ENCODE results near the gene XRCC5. TPM values are rescaled to one million over a fixed set of nuclear protein-coding genes. Genes with fewer than 3 reads are reported as not detected.
A peak's percentile ranks its signal among the peaks of the same experiment; 100 is the strongest.
"Not testable (repeated sequence)": the region's sequence is repeated elsewhere in the genome, so short reads cannot be mapped to it uniquely, and the experiment has no call there.

Gene XRCC5
- total RNA-seq, 1 experiment from 2014 or later, result 451 TPM

DNA sequence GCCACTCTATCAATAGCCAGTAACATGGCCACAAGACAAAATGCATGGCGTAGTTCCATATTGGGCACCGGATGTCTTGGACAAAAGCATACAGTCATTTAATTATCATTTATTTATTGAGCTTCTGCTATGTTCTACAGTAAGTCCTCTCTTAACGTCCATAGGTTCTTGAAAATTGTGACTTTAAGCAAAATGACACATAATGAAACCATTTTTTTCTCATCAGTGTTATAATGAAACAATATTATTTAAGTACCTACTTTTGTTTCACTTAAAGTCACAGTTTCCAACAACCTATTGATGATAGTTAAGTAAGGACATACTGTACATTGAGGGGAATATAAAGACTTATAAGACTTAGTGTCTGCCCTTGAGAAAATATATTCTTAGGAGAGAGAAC lies 84.9 kb downstream of the XRCC5 start:
- no peak for DNase-seq (ENCODE audit: low read depth)

DNA sequence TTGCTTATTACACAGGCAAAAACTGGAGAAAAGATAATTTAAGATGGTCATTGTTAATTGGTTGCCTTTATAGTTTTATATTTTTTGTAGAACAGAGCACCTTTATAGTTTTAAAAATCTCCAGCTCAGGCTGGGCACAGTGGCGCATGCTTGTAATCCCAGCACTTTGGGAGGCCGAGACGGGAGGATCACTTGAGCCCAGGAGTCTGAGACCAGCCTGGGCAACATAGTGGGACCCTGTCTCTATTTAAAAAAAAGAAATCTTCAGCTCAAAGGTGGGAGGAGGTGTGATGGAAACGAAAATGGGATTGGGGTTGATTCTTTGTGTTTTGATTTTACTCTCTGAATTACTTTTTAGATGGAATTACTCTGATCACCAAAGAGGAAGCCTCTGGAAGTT lies 85.4 kb downstream of the XRCC5 start:
- DNase-seq (ENCODE audit: low read depth), result no peak

DNA sequence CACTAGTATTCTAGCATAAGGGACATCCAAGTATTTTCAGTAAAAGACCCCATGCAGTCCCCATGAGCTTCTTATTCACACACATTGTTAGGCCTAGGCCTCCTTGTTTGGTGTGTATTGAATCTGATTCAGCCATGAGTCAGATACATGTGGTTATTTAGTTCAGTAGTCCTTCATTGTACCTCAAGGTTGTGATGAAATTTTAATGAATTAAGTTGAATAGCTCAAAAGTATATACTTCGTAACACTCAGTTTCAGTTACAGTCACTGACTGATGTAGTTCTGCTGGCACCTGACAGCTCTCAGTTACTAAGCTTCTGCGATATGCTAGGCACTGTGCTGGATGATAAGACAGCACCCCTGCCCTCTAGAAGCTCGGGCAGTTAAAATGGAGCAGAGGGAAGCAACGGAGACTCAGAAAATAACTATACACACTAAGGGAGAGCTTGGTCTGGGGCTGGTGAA lies 86.4 kb downstream of the XRCC5 start:
- peak; percentile 88 for DNase-seq (ENCODE audit: low read depth)

DNA sequence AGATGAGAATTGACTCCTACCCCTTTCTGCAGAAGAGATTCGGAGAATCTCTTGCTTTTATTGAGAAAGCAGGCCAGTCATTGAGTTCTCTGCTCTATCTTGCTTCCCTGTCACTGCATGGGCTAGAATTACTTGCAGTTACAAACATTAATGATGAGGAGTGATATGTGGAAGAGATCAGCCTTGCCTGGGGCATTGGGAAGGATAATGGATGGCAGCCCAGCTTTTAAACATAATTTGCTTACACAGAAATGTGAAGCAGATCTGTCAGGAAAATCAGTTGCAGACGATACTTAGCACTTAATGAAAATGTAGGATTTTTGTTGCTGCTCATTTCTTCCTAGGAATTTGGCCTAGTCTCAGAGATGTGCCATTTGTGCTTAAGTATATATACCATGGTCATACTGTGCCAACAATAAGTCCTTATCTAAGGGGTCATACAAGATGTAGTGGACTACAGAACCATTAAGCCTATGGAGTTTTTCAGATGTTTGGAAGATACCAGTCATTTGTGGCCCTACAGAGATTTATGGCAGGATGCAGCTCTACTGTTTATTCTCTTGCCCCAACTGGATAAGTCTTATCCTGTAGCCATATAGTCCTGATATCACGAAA lies 92.7 kb downstream of the XRCC5 start:
- DNase-seq (ENCODE audit: low read depth), result no peak

DNA sequence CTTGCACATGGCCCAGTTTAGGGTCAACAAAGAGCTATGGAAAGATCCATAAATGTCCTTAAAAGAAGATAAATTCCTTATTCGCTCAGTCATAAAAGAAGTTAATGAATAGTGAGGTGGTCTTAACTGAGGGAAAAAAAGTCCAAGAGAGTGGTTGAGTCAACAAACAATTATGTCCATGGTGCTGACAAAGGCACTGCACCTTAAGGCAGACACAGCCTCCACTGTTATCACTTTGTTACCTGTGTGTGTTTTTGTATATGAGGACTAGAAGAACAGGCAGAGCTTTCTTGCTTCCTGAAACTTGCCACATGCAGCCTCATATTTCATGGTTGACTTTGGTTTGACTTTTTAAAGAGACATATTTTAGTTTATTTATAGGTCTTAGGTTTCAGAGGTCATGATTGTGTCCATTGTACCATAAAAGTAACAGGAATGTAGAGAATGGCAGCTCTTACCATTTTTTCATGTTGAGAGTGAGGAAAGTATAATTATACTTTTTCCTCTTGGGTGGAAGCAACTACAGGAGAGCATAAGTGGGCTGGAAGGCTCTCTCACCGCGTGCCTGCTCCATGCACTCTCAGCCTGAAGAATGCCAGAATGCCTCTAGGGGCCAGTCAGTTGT lies 93.6 kb downstream of the XRCC5 start:
- no peak for DNase-seq (ENCODE audit: low read depth)

DNA sequence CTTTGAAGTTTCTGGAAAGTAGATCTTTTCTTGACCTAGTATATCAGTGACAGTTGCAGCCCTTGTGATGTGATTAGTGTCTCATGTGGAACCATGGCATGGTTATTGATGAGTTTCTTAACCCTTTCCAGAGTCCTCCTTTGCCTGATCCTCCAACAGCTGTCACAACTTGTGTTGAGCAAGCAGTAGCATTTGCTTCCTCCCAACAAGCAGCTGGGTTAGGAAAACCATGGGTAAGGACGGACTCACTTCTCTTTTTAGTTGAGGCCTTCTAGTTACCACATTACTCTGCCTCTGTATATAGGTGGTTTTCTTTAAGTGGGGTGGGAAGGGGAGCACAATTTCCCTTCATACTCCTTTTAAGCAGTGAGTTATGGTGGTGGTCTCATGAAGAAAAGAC lies 96.3 kb downstream of the XRCC5 start:
- DNase-seq (ENCODE audit: low read depth), result no peak

DNA sequence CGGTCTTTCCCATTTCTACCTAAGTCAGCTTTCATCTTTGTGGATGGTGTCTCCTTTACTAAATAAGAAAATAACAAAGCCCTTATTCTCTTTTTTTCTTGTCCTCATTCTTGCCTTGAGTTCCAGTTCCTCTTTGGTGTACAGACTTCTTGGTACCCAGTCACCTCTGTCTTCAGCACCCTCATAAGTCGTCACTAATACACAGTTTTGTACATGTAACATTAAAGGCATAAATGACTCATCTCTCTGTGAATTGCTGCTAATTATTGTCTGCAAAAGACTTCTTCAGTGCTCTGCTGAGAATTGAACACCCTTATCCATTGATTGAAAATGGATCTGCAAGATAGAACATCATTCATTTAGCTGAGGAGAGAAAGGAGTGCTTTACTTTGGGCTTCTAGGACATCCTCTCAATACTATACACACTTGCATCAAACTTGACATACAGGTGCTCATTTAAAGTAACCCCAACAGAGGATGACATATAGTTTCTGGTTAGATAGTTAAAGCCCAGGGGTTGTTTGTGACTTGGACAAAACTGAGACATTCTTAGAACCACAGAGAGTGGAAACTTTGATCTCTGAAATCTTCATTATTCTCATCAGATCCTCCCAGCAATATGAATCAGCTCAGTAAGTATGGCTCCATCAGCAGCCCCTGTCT lies 97.0 kb downstream of the XRCC5 start:
- no peak for DNase-seq (ENCODE audit: low read depth)

DNA sequence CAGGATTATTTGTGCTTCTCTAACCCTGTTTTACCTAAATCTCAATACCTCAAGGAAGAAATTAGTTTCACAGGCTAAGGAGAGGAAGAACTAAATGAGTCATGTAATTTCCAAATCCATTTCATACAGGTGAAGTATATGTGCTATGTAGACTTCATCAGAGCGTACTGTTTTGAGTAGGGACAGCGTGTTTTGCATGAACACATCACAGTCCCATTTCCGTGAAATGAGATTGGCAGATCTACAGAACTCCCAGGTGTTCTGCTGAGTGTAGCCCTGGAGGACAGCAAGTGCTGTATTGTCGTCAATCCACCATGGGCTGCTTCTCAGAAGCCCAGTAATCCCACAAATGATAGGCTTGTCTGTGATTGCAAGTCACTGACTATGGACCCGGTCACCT lies 97.7 kb downstream of the XRCC5 start:
- DNase-seq (ENCODE audit: low read depth), result no peak

DNA sequence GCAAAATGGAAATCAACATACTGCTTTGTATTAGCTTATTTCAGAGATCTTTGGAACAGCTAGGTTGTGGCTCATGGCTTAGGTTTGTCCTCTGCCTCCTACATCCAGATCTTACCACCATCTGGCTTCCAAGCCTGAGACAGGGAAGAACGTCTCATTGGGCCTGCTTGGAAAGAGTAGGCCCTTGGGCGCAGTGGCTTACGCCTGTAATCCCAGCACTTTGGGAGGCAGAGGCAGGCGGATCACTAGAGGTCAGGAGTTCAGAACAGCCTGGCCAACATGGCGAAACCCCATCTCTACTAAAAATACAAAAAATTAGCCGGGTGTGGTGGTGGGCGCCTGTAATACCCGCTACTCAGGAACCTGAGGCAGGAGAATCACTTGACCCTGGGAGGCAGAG lies 99.5 kb downstream of the XRCC5 start:
- not testable (repeated sequence) for DNase-seq (ENCODE audit: low read depth)

DNA sequence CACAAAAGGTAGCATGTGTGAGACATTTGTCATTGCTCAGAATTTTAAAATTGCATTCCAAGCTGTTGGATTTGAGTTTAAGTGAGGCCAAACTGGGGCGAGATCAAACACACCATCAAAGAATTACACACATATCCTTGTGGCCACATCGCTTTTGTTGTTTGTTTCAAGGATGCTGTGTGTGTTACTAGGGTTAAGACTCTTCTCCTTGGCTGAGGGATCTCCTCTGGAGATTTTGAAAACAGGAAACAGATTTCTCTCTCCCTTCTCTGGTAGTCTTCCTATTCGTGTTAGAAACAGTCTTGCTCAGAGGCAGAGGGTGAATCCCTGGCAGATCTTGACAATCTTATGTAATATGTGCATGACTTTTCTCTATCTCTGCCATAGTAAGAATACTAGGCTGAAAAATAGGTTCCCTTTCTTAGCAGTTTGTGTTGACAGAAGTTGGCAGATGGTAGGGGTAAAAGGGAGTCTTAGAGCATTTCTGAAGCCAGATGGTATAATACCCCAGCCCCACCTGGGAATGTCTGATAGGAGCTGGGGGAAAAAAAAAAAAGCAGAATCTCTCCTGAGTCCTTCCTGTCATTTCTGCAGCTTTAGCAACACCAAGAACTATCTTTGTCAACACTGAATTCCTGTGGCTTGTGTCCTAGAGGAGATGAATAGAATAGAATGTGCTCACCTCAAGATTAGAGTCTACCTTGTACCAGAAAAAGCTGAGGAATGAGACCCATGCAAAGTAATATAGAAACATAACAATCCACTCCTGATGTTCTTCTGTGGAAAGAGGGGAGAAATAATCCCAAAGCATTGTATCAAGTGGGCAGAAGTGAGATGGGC lies 101.8 kb downstream of the XRCC5 start:
- no peak for DNase-seq (ENCODE audit: low read depth)

DNA sequence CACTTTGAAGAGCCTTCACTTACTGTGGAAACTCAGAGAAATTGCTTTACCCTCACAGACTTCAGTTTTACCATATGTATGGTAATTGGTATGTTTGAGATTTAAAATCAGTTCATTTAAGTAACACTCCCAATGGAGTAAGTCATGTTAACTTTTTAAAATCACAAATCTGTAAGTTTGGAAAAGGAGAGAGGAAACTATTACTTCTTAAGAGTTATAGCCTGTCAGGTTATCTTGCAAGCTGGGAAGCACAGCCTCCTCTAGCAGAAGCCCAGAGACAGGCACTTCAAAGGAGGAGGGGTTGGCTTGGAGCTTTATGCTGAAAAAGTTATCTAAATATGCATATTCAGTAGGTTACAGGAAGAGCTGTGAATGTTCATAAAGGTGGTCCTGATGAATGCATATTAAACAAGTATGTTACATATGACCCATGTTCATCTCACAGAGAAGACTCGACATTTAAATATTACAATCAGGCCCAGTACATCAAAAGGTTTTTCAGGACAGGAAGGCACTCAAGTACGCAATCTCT lies 102.5 kb downstream of the XRCC5 start:
- no peak for DNase-seq (ENCODE audit: low read depth)

DNA sequence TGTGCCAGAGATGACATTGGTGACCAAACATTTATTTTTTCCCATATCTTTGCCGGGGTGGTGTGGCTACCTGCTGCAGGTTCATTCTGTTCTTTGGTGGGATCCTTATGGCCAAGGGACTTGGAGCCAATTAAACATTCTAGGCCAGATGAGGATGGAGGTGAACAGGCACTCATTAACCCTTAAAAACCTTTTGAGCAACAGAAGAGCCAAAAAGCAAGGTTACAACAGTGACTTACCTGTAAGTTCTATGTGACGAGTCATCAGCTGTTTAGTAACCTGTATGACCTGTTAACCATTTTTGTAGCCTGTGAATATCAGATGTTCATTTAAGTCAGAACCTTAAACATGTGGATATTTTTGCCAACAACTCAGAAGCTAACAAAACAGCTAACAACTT lies 105.6 kb downstream of the XRCC5 start:
- no peak for DNase-seq (ENCODE audit: low read depth)

DNA sequence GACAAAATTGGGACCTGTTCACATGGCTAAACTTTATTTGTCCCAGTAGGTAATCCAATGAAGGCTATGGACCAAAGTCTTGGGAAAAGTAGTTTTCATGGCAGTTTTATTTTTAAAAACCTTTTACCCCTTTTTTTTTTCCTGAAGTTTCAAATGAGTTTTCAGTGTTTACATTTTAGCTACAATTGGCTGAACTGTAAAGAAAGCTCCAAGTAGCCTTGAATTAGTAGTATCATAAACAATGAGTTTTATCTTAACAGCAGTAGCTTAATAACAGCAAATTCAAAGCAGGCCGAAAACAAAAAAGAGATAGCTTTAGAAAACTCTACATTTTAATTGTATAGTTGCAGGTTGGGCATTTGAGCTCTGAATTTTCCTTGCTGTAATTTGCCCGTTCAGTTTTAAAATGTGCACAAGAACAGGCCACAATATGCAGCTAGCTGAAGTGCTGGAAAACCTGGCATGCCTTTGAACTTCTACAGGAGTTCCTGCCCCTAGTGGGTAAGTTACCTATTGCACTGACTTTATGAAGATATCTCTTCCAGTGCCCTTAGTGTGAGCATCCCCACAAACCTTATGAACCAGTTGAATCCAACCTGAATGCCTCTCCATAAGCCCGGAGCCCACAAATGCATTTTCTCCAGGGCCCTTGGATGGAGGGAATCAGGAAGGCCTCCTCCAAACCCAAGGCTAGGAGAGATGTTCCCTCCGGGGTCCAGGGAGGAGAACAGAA lies 106.7 kb downstream of the XRCC5 start:
- peak; percentile 47 for DNase-seq (ENCODE audit: low read depth)

DNA sequence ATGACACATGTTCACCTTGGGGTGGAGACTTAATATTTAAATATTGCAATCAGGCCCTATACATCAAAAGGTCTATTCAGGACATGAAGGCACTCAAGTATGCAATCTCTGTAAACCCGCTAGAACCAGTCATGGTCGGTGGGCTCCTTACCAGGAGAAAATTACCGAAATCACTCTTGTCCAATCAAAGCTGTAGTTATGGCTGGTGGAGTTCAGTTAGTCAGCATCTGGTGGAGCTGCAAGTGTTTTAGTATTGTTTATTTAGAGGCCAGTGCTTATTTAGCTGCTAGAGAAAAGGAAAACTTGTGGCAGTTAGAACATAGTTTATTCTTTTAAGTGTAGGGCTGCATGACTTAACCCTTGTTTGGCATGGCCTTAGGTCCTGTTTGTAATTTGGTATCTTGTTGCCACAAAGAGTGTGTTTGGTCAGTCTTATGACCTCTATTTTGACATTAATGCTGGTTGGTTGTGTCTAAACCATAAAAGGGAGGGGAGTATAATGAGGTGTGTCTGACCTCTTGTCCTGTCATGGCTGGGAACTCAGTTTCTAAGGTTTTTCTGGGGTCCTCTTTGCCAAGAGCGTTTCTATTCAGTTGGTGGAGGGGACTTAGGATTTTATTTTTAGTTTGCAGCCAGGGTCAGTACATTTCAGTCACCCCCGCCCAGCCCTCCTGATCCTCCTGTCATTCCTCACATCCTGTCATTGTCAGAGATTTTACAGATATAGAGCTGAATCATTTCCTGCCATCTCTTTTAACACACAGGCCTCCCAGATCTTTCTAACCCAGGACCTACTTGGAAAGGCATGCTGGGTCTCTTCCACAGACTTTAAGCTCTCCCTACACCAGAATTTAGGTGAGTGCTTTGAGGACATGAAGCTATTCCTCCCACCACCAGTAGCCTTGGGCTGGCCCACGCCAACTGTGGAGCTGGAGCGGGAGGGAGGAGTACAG lies 108.1 kb downstream of the XRCC5 start:
- peak; percentile 96 for DNase-seq (ENCODE audit: low read depth)

DNA sequence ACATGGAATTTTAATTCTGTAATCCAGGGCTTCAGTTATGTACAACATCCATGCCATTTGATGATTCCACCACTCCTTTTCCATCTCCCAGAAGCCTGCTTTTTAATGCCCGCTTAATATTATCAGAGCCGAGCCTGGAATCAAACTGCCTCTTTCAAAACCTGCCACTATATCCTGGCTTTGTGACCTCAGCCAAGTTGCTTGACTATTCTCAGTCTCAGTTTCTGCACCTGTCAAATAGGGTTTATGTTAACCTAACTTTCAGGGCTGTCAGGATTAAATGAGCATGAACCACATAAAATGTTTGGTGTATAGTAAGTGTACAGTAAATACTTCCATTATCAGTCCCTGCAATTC lies 108.7 kb downstream of the XRCC5 start:
- DNase-seq (ENCODE audit: low read depth), result no peak

DNA sequence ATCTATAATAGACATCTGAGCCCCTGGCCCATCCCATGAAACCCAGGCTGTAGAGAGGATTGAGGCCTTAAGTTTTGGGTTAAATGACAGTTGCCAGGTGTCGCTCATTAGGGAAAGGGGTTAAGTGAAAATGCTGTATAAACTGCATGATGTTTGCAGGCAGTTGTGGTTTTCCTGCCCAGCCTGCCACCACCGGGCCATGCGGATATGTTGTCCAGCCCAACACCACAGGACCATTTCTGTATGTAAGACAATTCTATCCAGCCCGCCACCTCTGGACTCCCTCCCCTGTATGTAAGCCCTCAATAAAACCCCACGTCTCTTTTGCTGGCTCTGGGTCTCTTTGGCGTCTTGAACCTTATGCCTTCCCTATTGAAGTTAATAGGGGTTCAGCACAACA lies 110.7 kb downstream of the XRCC5 start:
- no peak for DNase-seq (ENCODE audit: low read depth)

DNA sequence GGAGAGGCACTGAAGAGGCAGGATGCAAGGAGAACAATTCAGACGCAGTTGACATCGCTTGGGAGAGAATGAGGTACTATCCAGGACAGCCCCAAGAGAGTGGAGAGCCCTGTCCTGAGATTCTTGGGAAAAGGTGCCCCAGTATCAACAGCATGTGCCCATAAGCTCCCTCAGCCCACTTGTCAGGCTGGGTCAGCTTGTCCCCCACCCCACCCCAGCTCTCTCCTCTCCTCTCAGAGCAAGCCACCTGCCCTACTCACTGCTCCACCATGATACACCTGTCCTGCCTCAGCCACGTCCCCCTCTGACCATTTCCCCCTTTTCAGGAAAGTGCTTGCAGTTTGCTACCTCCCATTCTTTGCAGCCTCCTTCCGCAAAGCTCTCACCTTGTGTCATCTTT lies 111.8 kb downstream of the XRCC5 start:
- DNase-seq (ENCODE audit: low read depth), result no peak

DNA sequence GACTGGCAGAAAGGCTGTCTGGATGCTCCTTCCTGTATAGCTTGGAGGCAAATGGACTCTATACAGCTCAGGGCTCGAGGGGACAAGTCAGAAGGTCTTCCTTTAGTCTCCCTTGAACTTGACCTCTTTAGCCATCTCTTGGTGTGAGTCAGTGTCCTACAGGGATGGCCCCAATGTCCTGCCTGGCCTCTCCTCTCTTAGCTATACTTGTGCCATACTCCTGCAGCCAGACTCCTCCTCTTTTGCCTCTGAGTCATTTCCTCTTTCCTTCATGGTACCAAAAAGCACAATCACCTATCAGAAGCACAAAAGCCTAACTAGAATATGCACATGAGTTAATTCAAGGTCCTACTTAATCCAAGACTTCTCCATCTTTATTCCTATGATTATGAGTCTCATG lies 112.7 kb downstream of the XRCC5 start:
- DNase-seq (ENCODE audit: low read depth), result peak; percentile 95

DNA sequence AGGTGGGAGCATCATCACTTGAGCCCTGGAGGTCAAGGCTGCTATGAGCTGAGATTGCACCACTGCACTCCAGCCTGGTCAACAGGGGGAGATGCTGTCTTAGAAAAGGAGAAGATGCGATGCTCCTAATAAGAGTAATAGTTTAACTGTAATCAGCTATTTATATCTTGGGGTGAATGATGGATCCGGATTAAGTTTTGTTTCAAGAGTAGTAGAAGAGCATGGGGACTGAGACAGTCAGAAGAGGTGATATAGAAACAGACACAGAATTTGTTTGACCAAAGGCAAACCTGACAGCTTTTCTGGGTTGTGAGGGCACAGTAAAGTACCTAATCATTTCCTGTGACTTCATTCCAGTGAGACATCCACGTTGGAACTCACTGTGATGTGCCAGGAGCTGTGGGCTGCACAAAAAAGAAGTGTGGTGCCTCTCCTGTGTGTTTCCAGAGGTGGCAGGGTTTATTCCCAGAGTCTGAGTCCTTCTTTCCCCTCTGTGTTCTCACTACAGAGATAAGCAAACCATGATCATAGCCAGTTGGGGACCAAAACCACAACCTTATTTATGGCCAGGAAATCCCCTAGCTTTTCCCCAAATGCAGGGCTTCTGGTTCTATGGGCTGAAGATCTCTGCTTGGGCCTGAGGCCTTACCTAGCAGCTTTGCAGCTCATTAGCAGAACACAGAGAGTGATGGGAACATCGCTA lies 113.7 kb downstream of the XRCC5 start:
- DNase-seq (ENCODE audit: low read depth), result peak; percentile 74

DNA sequence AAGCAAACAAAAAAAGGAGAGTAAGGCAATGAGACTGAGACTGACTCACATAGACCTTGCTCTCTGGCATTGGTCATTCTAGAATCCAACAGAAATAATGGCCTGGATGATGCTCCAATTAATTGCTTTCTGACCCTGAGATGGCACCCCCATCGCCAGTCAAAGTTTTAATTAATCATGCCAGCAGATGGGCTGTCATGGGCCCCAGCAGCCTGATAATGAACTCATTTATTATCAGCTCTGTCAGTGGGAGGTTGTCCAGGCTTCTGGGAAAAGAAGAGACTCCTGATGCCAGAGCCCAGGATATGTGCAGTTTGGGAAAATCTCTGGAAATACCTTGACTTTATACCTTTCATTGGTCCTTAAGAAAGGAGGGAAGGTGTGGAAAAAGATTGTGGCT lies 115.2 kb downstream of the XRCC5 start:
- DNase-seq (ENCODE audit: low read depth), result no peak

Data from RPMI7951 (cell line).